ENCODE results near the gene SELPLG.
"Not testable (repeated sequence)": the region's sequence is repeated elsewhere in the genome, so short reads cannot be mapped to it uniquely, and the experiment has no call there.

SELPLG gene

DNA sequence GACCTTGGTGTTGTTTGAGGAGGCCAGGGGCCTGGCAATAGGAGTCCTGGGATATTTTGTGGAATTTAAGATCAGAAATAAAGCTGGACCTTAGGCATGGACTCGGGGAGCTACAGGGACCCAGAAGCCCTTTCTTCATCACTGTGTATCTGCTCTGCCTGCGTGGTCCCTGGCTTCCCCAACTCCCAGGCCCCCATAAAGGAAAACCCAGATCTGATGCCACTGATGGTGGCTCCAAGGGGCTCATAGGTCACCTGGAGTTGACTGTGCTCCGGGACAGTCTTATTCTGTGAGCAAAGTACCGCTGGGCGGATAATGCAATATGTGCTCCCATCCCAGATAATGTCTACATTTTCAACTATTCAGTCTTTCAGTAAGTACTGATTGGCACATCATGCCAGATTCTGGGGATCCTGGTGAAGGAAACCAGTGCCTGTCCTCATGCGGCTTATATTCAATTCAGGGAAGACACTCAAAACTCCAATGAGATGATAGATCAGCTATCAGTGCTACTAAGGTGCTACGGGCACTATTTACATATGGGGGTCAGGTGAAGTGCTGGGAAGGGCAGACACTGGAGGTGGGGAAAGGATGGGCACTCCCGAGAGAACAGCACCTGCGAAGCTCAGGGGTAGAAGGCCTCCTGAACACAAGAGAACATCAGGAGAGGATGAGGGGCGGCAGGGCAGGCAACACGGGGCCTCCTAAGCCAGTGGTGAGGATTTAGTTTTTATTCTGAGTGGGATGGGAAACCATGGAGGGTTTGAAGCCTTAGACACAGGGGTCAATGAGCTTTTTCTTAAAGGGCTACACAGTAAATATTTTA, 5.5 kb upstream of the SELPLG start:
- no peak for DNase-seq (ENCODE audit: low read depth in 2 of 2)

DNA sequence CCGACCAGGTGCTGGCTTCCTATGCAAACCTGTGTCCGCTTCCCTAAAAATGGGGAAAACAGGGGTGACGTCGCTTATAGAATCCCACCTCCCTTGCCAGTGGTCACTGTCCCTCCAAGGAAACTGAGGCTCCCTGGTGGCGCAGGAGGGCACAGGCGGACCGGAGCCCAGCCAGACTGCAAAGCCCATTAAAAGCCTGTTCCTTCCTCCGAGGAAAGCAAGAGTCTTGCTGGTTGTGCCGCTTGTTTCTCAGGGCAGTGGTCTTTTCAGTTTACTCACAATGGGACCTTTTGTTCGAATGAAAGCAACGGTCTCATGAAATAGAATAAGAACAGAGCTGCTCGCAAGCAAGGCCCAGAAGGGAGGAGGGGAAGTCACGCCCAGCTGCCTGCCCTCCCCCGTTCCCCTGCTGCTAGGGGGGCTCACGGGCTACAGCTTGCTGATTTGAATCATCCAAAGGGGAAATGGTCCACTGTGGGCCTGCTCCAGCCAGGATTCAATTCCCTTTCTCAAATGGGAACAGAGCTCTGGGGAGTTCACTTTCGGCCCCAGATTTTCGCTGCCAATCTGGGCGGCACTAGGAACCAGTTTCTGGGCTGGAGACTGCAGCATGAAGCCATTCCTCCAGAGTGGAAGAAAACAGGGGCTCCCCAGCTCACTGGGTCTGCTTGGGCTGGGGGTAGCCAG, 4.6 kb upstream of the SELPLG start:
- no peak for DNase-seq (ENCODE audit: low read depth in 2 of 2)

- no peak for DNase-seq (ENCODE audit: low read depth in 2 of 2)
Measured at GRCh38 chr12:108637222-108637971, 3.7 kb upstream of the SELPLG start.

- DNase-seq (ENCODE audit: low read depth in 2 of 2), result no peak
Measured at GRCh38 chr12:108635997-108636808, 2.5 kb upstream of the SELPLG start.

DNA sequence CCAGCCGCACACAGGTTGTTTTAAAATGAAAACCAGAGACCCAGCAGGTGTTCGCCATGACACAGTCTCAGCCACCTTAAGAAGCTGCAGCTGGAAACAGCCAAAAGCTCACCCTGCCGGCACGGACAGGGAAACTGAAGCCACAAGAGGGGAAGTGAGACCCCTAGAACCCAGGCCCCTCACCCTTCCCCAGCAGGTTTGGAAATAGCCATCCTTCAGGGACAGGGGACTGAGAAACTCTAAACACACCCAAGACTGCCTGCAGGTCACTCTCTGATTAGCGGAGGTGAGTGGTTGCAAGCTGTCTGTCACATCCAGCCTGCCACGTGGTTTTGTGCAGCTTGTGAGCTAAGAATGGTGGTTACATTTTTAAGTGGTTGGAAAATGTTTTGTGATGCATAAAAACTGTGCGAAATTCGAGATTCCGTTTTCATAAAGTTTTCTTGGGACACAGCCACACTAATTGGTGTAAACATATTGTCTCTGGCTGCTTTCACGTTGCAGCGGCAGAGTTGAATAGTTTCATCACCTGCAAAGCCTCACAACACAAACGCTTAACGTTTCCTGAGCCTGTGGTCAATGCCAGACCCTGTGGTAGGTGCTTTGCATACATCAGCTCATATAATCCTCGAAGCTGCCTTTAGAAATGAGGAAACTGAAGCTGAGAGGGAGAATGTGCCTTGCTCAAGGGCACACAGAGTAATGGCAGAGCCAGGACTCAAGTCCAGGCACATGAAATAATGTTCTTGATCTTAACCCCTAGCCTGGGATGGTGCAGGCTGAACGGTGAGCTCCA, 1.7 kb upstream of the SELPLG start:
- DNase-seq (ENCODE audit: low read depth in 2 of 2), result no peak

GRCh38 chr12:108634341-108634751, 652 bp upstream of the SELPLG start:
- peak in 1 of 2 donors; percentile 47 for DNase-seq (ENCODE audit: low read depth in 2 of 2)

- no peak for DNase-seq (ENCODE audit: low read depth in 2 of 2)
Measured at GRCh38 chr12:108633081-108633533, 587 bp downstream of the SELPLG start.

DNA sequence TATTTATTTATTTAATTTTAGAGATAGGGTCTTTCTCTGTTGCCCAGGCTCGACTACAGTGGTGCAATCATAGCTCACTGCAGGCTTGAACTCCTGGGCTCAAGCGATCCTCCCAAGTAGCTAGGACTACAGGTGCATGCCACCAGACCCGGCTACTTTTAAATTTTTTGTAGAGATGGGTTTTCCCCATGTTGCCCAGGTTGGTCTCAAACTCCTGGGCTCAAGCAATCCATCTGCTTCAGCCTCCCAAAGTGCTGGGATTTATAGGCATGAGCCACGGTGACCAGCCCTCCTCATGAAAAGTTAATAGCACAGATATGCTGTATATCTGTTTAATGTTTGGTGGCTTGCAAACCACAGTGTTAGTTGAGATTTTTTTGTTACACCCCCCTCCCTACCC, 2.4 kb downstream of the SELPLG start:
- DNase-seq (ENCODE audit: low read depth in 2 of 2), result not testable (repeated sequence)

GRCh38 chr12:108630481-108631207, 3.0 kb downstream of the SELPLG start:
- DNase-seq (ENCODE audit: low read depth in 2 of 2), result no peak

DNA sequence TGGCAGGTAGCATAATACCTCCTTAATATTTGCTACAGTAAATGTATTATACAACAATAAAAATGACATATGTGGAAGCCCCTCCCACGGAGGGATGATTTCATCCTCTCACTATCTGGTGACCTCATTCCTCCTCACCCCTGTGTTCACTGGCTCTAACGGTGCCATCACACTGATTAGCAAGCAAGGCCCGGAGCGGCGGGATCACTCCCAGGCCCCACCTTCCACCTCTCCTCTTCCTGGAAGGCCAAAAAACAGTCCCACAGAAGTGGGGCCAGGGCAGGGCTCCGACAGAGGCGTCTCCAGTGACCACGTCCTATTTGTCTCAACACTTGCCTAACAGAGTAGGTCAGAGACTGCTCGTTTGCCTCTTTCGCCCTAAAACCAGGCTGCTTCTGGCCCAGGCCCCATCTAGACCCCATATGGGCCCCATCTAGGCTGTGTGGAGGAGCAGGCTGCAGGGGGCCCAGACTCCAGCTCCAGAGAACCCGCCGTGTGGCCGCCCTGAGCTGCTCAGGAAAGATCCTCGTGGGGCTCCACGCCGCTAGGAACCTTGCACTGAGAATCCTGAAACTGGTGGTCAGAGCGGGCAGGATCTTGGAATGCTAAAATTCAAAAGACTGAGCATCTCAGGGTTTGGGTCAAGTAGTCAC, 3.7 kb downstream of the SELPLG start:
- peak in 1 of 2 donors; percentile 57 for DNase-seq (ENCODE audit: low read depth in 2 of 2)

- DNase-seq (ENCODE audit: low read depth in 2 of 2), result no peak
Measured at GRCh38 chr12:108629151-108629550, 4.5 kb downstream of the SELPLG start.

DNA sequence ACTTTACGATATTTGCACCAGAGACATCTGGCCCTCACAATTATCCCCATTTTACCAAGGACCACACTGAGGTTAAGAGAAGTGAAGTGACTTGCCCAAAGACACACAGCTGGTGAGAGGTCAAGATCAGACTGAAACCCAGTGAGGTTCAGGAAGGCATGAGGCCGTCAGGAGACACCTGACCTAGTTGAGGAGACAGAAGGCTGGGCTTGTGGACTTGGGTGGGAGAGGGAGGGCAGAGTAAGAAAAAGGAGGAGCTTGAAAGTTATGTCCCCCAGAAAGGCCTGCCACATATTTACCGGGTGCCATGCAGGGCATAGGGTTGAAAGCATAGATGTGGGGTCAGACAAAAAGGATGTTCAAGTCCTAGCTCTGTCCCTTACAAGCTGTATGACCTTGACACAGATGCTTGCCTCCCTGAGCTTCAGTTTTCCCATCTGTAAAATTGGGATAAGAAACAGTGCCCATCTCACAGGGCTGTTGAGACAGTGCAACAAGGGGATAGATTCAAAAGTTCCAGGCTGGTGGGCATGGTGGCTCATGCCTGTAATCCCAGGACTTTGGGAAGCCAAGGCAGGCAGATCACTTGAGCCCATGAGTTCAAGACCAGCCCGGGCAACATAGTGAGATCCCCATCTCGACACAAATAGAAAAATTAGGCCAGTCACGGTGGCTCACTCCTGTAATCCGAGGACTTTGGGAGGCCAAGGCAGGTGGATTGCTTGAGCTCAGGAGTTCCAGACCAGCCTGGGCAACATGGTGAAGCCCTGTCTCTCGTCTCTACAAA, 6.4 kb downstream of the SELPLG start:
- DNase-seq (ENCODE audit: low read depth in 2 of 2), result no peak

DNA sequence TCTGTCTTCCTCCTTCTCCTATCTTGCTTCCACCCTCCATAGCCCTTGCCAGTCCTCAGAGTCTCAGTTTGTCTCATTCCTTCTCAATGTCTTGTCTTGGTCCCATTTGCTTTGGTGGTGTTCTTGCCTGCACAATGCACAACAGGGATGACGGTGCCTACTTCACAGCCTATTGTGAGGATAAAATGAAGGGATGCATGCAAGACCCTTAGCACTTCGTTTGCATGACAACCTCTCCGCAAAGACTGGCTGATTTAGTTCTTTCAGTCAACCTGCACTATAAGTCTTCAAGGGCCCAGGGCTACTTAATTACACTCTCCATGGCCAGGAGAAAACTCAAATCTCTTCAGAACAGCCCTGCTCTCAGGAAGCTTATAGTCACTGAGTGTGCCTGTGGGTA, 8.5 kb downstream of the SELPLG start:
- no peak for DNase-seq (ENCODE audit: low read depth in 2 of 2)

DNA sequence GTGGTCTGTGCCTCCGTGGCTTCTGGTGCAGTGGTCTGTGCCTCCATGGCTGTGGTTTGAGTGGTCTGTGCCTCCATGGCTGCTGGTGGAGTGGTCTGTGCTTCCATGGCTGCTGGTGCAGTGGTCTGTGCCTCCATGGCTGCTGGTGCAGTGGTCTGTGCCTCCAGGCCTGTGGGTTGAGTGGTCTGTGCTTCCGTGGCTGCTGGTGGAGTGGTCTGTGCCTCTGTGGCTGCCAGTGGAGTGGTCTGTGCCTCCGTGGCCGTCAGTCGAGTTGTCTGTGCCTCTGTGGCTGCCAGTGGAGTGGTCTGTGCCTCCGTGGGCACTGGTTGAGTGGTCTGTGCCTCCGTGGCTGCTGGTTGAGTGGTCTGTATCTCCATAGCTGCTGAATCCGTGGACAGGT, 10.1 kb downstream of the SELPLG start:
- DNase-seq (ENCODE audit: low read depth in 2 of 2), result no peak

DNA sequence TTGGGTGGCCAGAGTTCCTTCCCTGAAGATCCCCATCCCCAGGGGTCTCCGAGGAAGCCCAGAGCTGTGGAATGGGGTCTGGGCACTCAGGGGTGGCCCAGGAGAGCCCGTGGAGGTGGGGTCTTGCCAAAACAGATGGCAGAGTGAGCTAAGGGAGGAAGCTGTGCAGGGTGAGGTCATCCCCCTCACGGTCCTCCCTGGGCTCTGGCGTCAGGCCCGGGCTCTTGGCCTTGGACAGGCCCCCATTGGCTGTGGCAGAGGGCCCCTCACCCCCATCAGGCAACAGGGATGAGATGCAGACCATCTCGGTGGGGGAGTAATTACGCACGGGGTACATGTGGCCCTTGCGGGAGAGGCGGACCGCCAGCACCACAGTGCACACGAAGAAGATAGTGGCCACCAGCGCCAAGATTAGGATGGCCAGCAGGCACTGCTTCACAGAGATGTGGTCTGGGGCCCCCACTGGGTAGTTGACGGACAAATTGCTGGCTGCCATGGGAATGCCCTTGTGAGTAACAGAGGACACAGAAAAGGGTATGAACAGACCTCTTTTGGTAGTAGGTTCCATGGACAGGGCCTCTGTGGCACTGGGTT, 10.7 kb downstream of the SELPLG start:
- no peak for DNase-seq (ENCODE audit: low read depth in 2 of 2)

- DNase-seq (ENCODE audit: low read depth in 2 of 2), result no peak
Measured at GRCh38 chr12:108622421-108622820, 11.3 kb downstream of the SELPLG start.

- no peak for DNase-seq (ENCODE audit: low read depth in 2 of 2)
Measured at GRCh38 chr12:108621161-108621560, 12.5 kb downstream of the SELPLG start.

- no peak for DNase-seq (ENCODE audit: low read depth in 2 of 2)
Measured at GRCh38 chr12:108620236-108620879, 13.3 kb downstream of the SELPLG start.
